HG02852 (cell line): ENCODE data around the gene BRD7.

Experiments
- ATAC-seq: cut with Tn5 transposase; IDR thresholded peaks from one replicate; pipeline ENCODE4 v1.9.1; 2021; ENCODE audit warnings: mild to moderate bottlenecking, moderate library complexity; ENCODE audit not compliant: unreplicated experiment

BRD7 gene

DNA sequence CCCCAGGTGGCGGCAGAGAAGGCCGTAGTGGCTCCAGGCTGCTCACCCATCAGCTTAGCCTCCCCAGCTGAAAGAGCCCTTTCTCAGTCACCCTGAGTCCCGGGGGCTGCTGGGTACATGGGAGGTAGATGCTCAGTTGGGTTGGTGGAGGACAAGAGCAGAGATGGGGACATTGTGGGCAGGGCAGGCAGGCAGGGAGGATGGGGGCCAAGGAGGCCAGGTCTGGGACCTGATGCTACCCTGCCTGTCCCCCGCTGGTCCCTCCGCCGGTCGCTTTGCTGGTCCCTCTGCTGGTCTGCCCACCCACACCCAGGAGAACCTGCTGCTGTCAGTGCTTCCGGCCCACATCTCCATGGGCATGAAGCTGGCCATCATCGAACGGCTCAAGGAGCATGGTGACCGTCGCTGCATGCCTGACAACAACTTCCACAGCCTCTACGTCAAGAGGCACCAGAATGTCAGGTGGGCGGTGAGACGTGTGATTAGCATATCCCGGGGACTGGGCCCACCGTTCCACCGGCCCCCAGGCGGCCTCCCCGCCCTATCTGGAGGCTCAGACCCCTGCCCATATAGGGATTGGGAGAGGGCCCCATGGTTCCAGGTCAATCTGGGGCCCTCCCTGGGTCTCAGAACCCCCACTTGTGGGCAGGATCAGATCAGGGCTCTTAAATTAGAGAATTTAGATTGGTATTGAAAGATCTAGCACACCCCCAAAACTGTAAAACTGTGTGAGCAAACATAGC lies 75.6 kb downstream of the BRD7 start:
- no peak for ATAC-seq

DNA sequence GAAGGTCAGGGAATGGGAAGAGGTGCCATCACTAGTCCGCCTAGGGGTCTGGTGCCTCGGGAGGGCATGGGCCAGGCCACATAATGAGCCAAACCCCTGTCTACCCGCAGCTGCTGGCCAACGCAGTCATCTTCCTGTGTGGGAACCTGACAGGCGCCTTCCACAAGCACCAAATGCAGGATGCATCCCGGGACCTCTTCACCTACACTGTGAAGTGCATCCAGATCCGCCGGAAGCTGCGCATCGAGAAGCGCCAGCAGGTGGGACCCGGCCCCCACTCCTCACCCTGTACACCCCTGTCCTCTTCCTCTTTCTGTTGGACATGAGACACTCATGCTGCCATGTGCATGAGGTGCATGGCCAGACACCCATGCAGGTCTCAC lies 76.2 kb downstream of the BRD7 start:
- no peak for ATAC-seq

DNA sequence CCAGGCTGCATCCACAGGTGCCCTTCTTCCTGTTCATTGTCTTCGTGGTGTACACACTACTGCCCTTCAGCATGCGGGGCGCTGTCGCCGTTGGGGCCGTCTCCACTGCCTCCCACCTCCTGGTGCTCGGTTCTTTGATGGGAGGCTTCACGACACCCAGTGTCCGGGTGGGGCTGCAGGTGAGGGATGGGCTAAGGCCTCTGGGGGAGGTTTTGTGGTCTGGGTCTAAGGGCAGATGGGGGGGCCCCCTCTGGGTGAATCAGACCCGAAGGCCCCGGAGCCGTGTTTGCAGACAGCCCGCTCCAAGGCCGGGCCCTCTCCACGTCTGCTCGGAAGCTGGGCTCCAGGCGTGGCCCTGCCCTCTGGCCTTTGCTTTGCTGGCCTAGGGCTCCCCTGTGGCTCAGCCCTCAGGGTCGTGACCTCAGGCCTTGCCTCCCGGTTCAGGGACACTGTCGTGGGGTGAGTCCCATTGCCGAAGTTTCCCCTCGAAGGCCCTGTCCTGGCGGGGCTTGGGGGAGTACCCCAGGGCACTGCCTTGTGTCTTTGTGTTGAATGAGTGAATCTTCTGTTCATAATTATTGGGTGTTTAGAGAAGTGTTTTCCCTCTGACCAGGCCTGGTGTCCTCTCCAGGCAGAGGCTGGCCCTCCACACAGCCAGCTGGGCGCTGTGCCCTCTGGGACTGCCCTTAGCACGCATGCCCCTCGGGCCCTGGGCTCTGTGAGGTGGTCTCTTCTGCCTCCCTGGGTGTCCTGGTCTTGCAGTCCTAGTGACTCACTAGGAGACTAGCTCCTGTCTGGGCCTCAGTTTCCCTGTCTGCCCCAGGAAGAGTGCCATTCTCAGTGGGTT lies 76.8 kb downstream of the BRD7 start:
- no peak for ATAC-seq

DNA sequence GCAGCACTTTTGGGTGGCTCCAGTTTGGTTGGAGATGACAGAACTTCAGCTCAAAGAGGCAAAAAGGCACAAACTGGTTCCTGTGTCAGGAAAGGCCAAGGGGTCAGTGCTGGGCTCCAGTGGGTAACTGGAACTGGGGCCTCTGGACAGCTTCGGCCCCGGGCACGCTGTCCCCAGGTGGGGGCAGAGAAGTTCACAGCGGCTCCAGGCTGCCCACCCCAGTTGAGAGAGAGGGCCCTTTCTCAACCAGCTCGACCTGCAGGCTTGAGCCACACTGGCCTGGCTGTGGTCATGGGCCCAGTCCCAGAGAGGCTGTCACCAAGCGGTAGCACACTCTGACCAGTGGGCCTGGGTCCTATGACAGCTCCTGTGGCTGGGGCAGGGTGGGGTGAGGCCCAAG lies 77.9 kb downstream of the BRD7 start:
- no peak for ATAC-seq

DNA sequence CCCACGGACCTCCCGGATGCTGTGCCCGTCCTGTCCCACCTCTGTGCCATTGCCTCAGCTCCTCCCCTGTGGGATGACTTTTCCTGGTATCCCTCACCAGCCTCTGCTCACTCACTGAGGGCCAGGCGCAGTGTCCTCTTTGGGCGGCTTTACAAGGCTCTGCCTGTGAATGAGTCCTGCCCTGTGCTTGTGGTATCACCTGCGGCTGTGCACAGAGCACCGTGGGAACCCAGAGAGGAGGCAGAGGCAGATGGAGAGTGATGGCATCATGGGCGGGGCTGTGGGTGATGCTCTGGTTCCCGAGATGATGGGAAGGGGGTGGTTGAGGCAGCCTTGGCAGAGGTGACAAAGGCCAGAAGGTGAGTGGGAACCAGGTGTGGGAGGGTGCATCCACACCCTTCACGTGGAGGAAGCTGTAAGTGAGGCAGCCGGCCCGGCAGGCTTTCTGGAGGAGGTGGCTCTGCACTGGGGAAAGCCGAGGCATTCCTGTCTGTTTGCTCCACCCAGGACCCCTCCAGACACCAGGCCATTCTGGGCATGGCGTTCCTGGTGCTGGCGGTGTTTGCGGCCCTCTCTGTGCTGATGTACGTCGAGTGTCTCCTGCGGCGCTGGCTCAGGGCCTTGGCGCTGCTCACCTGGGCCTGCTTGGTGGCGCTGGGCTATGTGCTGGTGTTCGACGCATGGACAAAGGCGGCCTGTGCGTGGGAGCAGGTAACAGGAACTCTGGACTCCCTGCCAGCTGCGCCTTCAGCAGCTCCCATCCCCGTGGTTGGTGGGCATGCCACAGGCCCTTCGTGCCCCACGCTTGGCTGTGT lies 78.6 kb downstream of the BRD7 start:
- no peak for ATAC-seq

DNA sequence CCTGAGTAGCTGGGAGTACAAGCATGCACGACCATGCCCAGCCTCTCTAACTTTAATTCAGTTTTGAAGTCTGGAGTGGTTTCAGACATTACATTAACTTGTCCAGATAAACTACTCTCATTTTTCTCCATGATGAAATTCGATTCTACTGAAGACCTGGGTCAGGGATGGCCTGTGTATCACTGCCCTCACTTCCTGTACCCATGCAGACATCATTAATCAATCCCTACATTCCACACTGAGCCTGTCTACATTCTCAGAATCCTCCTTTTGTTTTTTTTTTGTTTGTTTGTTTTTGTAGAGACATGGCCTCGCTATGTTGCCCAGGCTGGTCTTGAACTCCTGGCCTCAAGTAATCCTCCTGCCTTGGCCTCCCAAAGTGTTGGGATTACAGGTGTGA lies 79.9 kb downstream of the BRD7 start:
- ATAC-seq = no peak

DNA sequence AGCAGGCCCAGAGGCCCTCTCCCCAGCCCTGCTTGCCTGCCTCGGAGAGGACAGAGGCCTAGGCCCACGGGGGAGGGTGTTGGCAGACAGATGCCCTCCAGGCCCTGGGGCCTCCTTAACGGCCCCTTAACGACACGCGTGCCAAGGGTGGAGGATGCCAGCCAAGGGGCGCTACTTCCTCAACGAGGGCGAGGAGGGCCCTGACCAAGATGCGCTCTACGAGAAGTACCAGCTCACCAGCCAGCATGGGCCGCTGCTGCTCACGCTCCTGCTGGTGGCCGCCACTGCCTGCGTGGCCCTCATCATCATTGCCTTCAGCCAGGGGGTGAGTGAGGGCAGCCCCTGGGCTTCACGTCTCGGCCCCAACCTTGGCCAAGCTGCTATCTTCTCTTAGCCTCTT lies 80.8 kb downstream of the BRD7 start:
- no peak for ATAC-seq

DNA sequence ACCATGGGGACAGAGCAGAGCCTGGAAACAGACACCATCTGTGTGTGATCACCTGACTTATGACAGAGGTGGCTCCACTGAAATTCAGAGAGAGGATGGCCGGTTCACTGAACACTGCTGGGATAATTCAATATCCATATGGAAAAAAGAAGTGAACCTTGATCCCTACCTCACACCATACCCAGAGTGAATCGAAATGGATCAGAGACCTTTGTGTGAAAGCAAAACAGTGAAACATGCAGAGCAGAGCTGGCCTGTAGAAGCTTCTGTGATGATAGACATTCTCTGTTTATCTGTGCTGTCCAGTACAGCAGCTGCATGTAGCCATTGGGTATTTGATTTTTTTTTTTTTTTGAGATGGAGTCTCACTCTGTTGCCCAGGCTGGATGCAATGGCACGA lies 82.1 kb downstream of the BRD7 start:
- no peak for ATAC-seq

DNA sequence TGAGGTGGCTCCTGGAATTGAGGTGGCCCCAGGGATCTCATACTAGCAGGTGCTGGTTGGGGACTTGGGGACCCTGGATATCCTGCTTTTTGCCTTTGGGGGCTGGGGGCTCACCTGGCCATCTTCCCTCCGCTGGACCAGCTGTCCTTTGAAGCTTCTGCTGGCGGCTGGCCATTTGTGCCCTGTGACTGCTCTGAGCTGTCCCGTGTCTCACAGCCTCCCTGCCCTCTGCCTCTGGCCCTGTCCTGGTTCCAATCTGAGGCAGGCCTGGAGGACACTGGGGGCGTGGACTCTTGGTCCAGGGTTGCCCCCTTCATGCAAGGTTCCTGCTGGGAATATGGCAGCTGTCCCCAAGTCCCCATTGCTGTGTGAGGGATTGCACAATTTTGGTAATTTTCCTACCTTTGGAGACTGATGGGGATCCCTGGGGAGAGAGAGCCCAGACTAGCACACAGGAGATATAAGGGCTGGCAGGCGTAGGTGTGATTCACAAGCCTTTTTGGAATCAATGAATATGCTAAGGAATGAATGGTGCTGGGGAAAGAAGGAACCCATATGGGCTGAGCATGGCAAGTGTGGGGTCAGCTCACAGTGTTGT lies 83.3 kb downstream of the BRD7 start:
- no peak for ATAC-seq

DNA sequence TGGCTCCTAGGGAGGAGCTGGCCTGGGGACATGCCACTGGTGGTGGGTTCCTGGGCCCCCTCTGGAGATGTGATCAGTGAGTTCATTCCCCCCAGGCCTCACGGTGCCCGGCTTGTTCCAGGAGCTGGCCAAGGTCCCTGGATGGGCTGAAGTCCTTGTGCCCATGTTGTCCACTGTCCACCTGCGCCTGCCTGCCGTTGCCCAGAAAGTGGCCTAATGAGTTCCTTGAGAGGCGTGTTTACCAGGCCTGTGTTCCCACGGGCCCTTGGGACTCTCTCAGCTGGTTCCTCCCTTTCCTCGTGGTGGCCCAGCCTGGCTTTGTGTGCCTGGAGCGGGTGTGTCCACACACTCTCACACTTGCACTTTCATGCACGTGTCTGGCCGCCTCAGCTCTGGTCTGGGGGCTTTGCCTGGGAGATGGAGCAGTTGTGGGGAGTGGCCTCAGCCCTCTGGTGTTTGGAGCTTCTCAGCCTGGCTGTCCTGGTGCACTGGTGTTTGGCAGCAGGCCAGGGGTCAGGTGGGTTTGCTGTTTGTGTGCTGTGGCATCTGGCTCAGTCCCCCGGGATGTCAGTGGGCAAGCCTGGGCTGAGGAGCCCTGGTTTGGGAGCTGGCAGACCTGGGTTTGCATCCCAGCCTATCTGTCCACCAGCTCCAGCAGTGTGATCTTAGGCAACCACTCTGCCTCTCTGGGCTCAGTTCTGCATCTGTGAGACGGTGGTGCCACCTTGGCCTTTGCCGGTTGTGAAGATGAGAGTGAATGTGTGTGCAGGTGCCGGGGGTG lies 84.5 kb downstream of the BRD7 start:
- ATAC-seq = no peak

DNA sequence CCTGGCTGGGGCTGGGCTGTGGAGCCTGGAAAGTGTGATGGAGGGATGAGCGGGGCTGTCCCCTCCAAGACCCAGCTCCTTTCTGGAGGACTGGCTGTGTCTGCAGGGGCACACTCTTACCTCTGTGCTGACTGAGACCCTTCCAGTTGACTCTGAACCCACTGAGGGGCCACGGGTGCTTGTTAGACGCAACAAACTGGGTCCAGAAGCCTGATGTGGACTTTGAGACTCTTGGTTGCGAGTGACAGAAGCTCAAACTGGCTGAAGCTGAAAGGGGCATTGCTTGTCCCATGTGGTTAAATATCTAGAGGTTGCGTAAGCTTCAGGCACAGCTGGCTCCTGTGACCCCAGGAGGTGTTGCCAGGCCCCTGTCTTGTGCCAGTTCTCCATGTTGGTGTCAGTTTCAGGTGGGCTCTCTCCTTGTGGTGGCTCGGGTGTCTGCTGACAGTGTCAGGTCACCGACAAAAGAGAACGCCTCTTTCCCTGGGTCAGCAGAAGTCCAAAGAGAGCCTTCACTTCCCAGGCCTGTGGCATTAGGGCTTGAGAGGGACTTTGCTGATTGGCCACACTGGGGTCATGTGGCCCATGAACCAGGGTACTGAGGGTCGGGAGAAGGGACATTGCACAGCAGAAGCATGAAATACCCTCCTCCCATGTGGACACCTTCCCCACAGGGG lies 85.7 kb downstream of the BRD7 start:
- no peak for ATAC-seq

DNA sequence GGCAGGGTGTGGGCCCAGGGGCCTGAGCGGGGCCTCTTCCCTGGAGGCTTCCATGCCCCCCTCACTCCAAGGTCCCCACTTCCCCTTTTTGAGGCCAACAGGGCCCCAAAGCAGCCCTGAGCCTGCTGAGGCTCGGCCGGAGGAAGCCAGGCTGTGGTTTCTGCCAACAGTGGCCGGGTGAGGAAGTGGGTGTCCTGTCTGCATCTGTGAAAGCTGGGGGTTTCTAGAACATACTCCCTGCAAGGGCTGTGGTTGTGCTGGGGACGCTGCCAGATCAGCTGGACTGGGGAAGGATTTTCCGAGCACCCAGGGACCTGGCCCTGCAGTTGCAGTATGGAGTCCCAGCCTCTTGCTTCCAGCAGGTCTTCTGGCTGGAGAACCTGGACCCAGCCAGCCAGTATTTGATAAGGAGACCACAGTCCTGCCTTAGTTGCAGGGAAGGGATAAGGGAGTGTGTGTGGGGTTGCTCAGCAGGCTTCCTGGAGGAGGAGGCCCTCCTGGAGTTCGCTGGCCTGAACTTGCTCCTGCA lies 86.7 kb downstream of the BRD7 start:
- ATAC-seq = peak; percentile 93

DNA sequence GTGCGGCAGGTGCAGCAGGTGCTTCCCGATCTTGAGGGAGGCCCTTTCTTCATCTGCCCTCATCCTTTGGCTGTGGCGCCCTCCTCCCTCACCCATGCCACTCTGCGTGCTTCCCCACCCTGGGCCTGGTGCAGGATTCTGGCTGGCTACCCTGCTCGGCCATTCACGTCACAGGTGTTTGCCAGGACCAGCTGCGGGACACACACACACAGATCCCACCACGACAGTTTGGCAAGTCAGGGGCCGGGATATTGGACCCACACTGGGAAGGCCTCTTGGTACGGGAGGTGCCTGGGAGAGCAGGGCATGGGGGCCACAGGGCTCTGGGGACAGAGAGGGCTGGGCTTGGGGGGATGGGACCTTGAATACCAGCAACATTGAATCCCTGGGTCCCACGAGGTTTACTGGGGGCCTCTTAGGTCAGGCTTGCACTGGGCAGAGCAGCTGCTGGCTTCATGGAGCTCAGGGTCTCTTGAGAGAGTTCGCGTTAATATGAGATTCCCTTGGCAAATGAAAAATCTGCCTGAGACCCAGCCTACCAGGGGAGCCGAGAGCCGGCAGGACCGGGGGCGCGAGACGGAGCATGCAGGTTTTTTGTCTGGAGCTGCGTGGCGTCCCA lies 87.3 kb downstream of the BRD7 start:
- no peak for ATAC-seq

DNA sequence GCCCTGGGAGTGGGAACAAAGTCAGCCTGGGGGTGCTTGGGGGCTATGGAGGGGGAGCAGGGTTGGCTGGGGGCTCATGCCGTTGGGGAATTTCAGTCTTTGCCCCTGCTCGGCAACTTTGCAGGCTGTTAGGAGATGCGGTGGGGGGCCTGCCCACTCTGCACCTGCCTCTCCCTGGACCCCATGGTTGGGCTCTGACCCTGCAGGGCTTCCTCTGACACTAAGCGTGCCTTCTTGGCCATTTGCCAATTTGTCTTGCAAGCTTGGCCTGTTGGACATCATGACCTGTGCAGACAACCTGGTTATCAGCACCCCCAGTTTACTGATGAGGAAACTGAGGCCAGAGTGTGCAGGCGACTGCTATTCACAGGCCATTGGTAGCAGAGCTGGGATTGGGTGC lies 87.9 kb downstream of the BRD7 start:
- no peak for ATAC-seq

DNA sequence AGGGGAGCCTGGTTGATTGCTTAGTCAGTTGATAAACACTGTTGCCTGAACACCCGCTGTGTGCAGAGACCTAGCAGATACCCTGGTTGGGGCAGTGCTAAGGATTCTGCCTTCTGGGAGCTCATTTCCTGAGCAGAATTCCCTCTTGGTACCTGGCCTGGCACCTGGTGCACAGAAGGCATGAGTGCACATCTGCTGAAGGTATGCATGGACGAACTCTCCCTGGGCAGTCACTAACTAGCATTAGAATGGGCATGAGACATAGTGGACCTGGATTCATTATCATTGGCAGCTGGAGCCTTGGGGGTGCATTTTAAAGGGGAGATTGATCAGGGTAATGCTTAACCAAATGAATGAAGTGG lies 89.3 kb downstream of the BRD7 start:
- ATAC-seq = no peak

DNA sequence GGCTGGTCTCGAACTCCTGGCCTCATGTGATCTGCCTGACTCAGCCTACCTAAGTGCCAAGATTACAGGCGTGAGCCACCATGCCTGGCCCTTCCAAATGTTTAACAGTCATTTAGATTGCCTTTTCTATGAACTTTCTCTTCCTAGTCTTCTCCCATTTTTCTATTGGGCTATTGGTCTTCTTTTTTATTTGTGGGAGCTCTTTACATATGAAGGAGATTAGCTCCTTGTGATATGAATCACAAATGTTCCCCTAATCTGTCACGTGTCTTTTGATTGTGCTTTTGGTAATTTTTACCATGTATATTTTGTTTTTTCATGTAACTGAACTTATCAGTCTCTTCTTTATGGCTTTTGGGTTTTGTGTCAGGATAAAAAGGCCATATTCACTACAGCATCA lies 90.5 kb downstream of the BRD7 start:
- no peak for ATAC-seq

DNA sequence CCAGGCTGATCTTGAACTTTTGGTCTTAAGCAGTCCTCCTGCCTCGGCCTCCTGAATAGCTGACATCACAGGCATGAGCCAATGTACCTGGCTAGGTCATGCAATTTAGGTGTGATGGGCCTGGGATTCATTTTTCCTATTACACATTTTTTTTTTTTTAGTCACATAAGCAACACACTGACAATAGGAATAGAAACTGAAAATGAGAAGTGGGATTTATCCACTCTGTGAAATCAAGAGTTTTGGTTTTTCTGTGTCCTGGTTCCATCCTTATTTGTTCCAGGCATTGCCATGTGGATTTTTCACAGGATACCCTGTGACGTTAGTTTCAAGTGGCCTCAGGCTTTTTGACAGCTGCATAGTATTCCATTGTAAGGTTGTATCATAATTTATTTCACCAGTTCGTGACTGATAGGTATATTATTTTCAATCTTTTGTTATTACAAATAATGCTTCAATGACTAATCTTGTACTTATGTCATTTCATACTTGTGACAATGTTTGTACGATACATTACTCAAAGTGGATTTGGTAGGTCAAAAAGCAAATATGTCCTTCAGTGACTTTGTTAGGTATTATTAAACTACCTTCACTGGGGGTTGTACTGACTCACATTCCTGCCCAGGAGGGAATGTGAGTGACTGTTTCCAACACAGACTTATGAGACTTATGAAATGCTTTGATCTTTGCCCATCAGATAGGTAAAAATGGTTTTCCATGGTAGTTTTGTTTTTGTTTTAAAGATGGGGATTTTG lies 91.8 kb downstream of the BRD7 start:
- ATAC-seq = no peak

DNA sequence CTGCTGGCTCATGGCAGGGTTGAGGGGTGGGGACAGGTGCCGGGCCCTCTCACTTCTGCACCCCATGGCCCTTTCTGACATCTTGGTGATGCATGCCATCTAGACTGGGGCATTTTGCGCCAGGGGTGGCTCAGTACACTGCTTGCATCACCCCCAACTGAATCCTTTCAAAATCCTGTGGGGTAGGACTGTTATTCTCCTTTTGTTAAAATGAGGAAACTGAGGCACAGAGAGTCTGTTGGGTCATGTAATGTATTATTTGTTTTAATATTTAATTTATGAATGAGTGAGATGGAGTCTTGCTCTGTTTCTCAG lies 92.5 kb downstream of the BRD7 start:
- no peak for ATAC-seq
